Tibial nerve (tissue), 4 donors: ENCODE results near the gene LARP1.

Source experiments
- CTCF ChIP-seq, 5 experiments: fragments of 200-600 bp in 3 of 5; fragments of 450-650 bp in 2 of 5; sonication (generic) in 3 of 5; IDR thresholded peaks; one replicate each; pipeline ENCODE4 v1.5.1; 2016 to 2019; ENCODE audit warnings: antibody characterized with exemption in 5 of 5, mild to moderate bottlenecking in 3 of 5, moderate library complexity in 2 of 5
- EP300 ChIP-seq, 2 donors: sonication (generic); formaldehyde crosslinking; IDR thresholded peaks; one replicate each; pipeline ENCODE4 v1.6.1; 2017; ENCODE audit warnings: antibody characterized with exemption in 2 of 2, mild to moderate bottlenecking in 1 of 2
- POLR2A ChIP-seq, 2 donors: fragments of 450-650 bp; IDR thresholded peaks; one replicate each; pipeline ENCODE4 v1.6.1; 2017; ENCODE audit warnings: antibody characterized with exemption in 2 of 2, mild to moderate bottlenecking in 2 of 2, moderate library complexity in 2 of 2

GRCh38 chr5:154844809-154845208, 89.6 kb downstream of the LARP1 start:
- TF ChIP-seq CTCF (IDR thresholded peaks at IDR 0.05) (no peak), EP300 (IDR thresholded peaks at IDR 0.05) (no peak), POLR2A (IDR thresholded peaks at IDR 0.05) (no peak)
